HG02870 (cell line): Measurements from ENCODE around the gene USP34.
"Not testable (repeated sequence)": the region's sequence is repeated elsewhere in the genome, so short reads cannot be mapped to it uniquely, and the experiment has no call there.

Experiments
- ATAC-seq: cut with Tn5 transposase; IDR thresholded peaks from one replicate; pipeline ENCODE4 v1.9.1; 2021; ENCODE audit warnings: mild to moderate bottlenecking, moderate library complexity; ENCODE audit not compliant: unreplicated experiment

Gene USP34

GRCh38 chr2:61432990-61433389 is 37.9 kb downstream of the USP34 start:
- no peak for ATAC-seq

- ATAC-seq, result no peak
Measured at GRCh38 chr2:61431345-61431744, 39.5 kb downstream of the USP34 start.

GRCh38 chr2:61426267-61426897 is 44.5 kb downstream of the USP34 start:
- peak; percentile 61 for ATAC-seq

- peak; percentile 11 for ATAC-seq
Measured at GRCh38 chr2:61425605-61426155, 45.2 kb downstream of the USP34 start.

- ATAC-seq, result no peak
Measured at GRCh38 chr2:61423714-61424113, 47.2 kb downstream of the USP34 start.

- ATAC-seq, result no peak
Measured at GRCh38 chr2:61421611-61422010, 49.3 kb downstream of the USP34 start.

GRCh38 chr2:61420991-61421544 is 49.8 kb downstream of the USP34 start:
- no peak for ATAC-seq

- ATAC-seq, result no peak
Measured at GRCh38 chr2:61419570-61419969, 51.3 kb downstream of the USP34 start.

- no peak for ATAC-seq
Measured at GRCh38 chr2:61419129-61419528, 51.8 kb downstream of the USP34 start.

- ATAC-seq, result no peak
Measured at GRCh38 chr2:61416871-61417645, 53.8 kb downstream of the USP34 start.

GRCh38 chr2:61415265-61415664 is 55.6 kb downstream of the USP34 start:
- no peak for ATAC-seq

GRCh38 chr2:61414674-61415073 is 56.2 kb downstream of the USP34 start:
- no peak for ATAC-seq

GRCh38 chr2:61411109-61411508 is 59.8 kb downstream of the USP34 start:
- no peak for ATAC-seq

- no peak for ATAC-seq
Measured at GRCh38 chr2:61410185-61410584, 60.7 kb downstream of the USP34 start.

GRCh38 chr2:61405813-61406212 is 65.1 kb downstream of the USP34 start:
- no peak for ATAC-seq

GRCh38 chr2:61404438-61404837 is 66.4 kb downstream of the USP34 start:
- ATAC-seq, result no peak

- ATAC-seq, result no peak
Measured at GRCh38 chr2:61398413-61398812, 72.5 kb downstream of the USP34 start.

GRCh38 chr2:61396005-61396404 is 74.9 kb downstream of the USP34 start:
- ATAC-seq, result no peak

- not testable (repeated sequence) for ATAC-seq
Measured at GRCh38 chr2:61387588-61387987, 83.3 kb downstream of the USP34 start.

GRCh38 chr2:61380882-61381197 is 90.0 kb downstream of the USP34 start:
- ATAC-seq, result not testable (repeated sequence)

- no peak for ATAC-seq
Measured at GRCh38 chr2:61380056-61380881, 90.6 kb downstream of the USP34 start.
